ENCODE measurements around the gene KIFC3. TPM values are rescaled to one million over a fixed set of nuclear protein-coding genes. Genes with fewer than 3 reads are reported as not detected.

The KIFC3 gene
- total and polyA plus RNA-seq, 2 of the 13 experiments (the other 11 are each of a cell fraction or from before 2014, with no cell fraction given), result 42.1 to 45.3 TPM

- TF ChIP-seq ZNF800 (CRISPR knock-in tag; IDR thresholded peaks at IDR 0.05) (peak; percentile 24; the same call in 1 of the 2 replicates), SKI (IDR thresholded peaks at IDR 0.05; ENCODE audit: partially characterized antibody) (peak; percentile 89), RNF219 (CRISPR knock-in tag; IDR thresholded peaks at IDR 0.05) (0 out of 2 replicates have a peak, but pooled peaks have one; percentile 70), MAZ (IDR thresholded peaks at IDR 0.05; ENCODE audit: borderline replicate concordance, low read depth, low read length) (no peak), MAZ (CRISPR knock-in tag; IDR thresholded peaks at IDR 0.05; ENCODE audit: low read depth) (0 out of 2 replicates have a peak, but pooled peaks have one; percentile 46), MEF2D (CRISPR knock-in tag; IDR thresholded peaks at IDR 0.05) (no peak; the same call in 1 of the 2 replicates), YEATS2 (CRISPR knock-in tag; IDR thresholded peaks at IDR 0.05; ENCODE audit: borderline replicate concordance) (no peak), PATZ1 (CRISPR knock-in tag; IDR thresholded peaks at IDR 0.05) (peak; percentile 58; the same call in 1 of the 2 replicates), ZNF253 (CRISPR knock-in tag; IDR thresholded peaks at IDR 0.05; ENCODE audit: borderline replicate concordance) (no peak), PAXIP1 (CRISPR knock-in tag; conservative IDR thresholded peaks at IDR 0.05) (peak; percentile 89), SSRP1 (CRISPR knock-in tag; IDR thresholded peaks at IDR 0.05) (no peak), KDM5A (IDR thresholded peaks at IDR 0.05; ENCODE audit: borderline replicate concordance, low read length) (no peak; the same call in 1 of the 2 replicates), MXD3 (CRISPR knock-in tag; IDR thresholded peaks at IDR 0.05) (peak; percentile 40; the same call in 1 of the 2 replicates), FOSL2 (CRISPR knock-in tag; IDR thresholded peaks at IDR 0.05) (peak; percentile 75), ZNF276 (CRISPR knock-in tag; IDR thresholded peaks at IDR 0.05; ENCODE audit: low read depth) (0 out of 2 replicates have a peak, but pooled peaks have one; percentile 63)
These were observed 20.3 kb downstream of the KIFC3 start (continued) for GRCh38 chr16:57781741-57782606.

All from HepG2 (cell line).